ENCODE measurements around the gene PRMT5.

DNA sequence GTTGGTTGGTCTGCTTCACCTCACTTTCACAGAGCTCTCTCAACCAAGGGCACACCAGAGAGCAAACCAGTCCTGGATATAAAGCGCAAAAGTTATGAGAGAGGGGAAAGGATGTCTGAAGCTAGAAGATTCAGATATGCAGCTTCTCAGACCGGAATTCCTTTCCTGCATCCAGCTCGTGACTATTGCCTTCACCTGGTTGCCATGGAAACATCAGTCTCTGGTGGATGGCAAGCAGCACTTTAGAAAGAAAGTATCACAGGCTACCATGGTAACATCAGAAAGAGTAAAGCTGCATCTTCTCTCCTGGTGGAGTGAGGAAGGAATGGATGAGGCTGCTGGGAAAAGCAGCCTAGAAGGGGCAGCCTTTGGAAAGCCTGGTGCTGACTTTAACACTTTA, 32.4 kb downstream of the PRMT5 start:
- TF ChIP-seq EZH2 (IDR thresholded peaks at IDR 0.05; ENCODE audit: insufficient read depth, low read length), result no peak
- TF ChIP-seq, protein P1, sequence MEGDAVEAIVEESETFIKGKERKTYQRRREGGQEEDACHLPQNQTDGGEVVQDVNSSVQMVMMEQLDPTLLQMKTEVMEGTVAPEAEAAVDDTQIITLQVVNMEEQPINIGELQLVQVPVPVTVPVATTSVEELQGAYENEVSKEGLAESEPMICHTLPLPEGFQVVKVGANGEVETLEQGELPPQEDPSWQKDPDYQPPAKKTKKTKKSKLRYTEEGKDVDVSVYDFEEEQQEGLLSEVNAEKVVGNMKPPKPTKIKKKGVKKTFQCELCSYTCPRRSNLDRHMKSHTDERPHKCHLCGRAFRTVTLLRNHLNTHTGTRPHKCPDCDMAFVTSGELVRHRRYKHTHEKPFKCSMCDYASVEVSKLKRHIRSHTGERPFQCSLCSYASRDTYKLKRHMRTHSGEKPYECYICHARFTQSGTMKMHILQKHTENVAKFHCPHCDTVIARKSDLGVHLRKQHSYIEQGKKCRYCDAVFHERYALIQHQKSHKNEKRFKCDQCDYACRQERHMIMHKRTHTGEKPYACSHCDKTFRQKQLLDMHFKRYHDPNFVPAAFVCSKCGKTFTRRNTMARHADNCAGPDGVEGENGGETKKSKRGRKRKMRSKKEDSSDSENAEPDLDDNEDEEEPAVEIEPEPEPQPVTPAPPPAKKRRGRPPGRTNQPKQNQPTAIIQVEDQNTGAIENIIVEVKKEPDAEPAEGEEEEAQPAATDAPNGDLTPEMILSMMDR (IDR thresholded peaks at IDR 0.05; ENCODE audit: insufficient read depth, low read depth, low read length), result no peak
